ENCODE results near the gene FNDC3B.

- TF ChIP-seq CTCF (IDR thresholded peaks at IDR 0.05) (no peak), POLR2A (IDR thresholded peaks at IDR 0.05; ENCODE audit: low read depth) (no peak), EP300 (IDR thresholded peaks at IDR 0.05) (no peak), POLR2AphosphoS5 (IDR thresholded peaks at IDR 0.05) (no peak)
These were observed 218.4 kb downstream of the FNDC3B start for GRCh38 chr3:172257648-172258400.

Measured in esophagus muscularis mucosa (tissue), 4 donors.